OCI-LY1 (cell line): ENCODE data around the gene NDFIP2.

Experiments used
- EZH2 ChIP-seq: fragments of 200-600 bp; sonication (generic), shearing (Covaris generic); IDR thresholded peaks from 2 replicates; pipeline ENCODE4 v1.8.0; 2017; ENCODE audit warnings: borderline replicate concordance, mixed run types, mild to moderate bottlenecking, antibody characterized with exemption, low read length, moderate library complexity, mixed read lengths
- TF ChIP-seq, protein P1 (sequence below): fragments of 200-600 bp; sonication (generic), shearing (Covaris generic); IDR thresholded peaks from 2 replicates; pipeline ENCODE4 v1.5.1; 2017; ENCODE audit warnings: mild to moderate bottlenecking, antibody characterized with exemption, low read length, moderate library complexity, mixed read lengths

DNA sequence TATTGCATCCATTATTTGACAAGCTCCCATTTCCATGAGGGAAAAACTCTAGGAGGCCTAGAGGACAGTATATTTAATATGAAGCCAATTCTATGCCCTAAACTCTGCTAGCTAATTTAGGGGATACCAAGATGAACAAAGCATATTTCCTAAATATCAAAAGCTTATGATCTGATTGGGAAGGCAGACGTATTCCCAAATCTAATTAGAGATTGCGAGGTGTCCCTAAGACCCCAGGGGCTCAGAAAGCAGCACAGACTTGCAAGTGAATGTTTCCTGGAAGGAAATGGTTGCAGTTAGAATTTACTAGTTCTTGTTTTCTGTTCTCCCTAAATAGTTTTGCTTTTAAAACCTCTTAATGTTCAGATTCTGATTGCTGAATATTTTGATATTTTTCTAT, 30.7 kb downstream of the NDFIP2 start:
- TF ChIP-seq, protein P1, sequence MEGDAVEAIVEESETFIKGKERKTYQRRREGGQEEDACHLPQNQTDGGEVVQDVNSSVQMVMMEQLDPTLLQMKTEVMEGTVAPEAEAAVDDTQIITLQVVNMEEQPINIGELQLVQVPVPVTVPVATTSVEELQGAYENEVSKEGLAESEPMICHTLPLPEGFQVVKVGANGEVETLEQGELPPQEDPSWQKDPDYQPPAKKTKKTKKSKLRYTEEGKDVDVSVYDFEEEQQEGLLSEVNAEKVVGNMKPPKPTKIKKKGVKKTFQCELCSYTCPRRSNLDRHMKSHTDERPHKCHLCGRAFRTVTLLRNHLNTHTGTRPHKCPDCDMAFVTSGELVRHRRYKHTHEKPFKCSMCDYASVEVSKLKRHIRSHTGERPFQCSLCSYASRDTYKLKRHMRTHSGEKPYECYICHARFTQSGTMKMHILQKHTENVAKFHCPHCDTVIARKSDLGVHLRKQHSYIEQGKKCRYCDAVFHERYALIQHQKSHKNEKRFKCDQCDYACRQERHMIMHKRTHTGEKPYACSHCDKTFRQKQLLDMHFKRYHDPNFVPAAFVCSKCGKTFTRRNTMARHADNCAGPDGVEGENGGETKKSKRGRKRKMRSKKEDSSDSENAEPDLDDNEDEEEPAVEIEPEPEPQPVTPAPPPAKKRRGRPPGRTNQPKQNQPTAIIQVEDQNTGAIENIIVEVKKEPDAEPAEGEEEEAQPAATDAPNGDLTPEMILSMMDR, result no peak
- no peak for TF ChIP-seq EZH2
